HG03045 (cell line): ENCODE data around the gene ANXA3.
"Not testable (repeated sequence)": the region's sequence is repeated elsewhere in the genome, so short reads cannot be mapped to it uniquely, and the experiment has no call there.

ENCODE experiments used
- ATAC-seq: cut with Tn5 transposase; IDR thresholded peaks from one replicate; pipeline ENCODE4 v1.9.1; 2021; ENCODE audit warnings: mild to moderate bottlenecking, moderate library complexity; ENCODE audit not compliant: unreplicated experiment

Gene ANXA3

DNA sequence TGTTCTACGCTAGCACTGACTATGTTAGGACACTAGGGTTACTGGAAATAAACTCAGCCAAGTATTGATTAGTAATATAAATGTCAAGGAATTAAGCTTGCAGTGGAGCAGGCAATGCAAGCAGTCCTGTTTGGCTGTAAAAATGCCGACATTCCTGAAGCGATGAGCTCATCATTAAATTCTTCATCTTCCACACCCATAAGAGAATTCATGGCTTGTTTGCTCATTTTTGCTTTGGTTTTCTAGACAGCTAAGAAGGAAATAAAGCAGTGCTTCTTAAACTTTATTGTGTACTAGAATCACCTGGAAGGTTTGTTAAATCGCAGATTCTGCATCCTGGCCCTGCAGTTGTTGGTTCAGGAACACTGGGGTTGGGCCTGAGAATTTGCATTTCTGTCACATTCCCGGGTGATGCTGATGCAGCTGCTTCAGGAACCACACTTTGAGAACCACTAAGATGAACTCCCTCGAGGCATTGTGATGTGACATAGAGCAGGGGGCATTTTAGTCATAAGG, 17.8 kb downstream of the ANXA3 start:
- ATAC-seq = no peak

DNA sequence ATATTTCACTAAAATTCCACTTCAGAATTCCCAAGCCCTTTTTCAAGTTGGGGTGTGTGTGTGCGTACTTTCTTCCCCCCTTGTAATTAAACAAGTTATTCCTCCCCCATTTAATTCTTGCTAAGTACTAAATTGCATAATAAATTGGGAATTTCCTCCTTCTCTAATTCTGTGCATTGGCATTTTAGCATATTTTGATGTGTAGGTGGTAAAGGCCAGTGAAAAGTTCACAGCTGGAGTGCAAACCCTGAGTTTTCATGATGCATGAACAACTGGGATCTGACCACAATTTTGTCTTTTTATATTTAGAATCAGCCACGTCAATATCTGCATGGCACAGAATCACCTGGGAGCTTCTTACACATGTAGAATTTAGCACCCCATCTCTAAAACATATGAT, 18.5 kb downstream of the ANXA3 start:
- no peak for ATAC-seq

DNA sequence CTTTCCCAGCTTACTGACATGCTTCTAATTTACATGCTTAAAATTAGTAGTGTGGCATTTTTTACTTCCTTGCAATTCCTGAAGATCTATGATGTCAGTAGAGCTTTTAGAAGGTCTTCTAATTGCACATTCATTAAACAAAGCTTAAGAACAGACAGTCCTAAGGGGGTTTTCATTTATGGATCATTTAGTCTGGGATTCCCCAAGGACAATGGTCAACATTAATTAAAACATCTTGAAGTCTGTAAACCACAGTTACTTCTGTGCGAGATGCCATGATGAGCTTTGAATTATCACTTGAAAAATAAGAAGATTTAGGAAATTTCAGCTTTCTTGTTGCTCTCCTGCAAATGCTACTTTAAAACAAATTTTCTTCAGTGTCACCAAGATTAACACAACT, 20.2 kb downstream of the ANXA3 start:
- no peak for ATAC-seq

DNA sequence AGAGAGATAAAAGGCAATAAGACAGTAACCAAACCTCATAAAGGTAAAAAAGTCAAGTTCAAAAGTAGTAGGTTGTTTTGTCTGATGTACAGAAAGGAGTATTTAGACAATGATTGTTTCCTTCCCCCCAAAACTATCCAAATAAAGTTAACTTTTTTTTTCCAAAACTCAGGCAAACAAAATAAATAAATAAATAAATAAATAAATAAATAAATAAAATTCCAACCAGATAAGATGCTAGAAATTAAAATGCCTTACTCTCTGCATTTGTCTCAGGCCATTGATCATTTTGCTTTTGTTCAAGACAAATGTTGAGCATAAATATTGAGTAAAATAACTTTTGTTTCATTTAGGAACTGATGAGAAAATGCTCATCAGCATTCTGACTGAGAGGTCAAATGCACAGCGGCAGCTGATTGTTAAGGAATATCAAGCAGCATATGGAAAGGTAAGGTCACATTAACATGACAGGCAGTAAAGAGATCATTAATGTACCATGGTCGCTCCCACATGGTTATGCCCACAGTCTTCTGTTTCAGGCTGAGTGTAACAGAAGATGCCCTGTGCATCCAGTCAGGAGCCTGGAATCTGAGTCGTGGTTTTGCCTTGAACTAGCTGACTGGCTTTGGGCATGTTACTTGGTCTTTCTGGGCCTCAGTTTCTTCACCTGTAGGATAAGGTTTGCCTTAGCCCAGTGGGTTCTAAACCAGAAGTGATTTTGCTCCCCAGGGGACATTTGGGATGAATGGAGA, 27.3 kb downstream of the ANXA3 start:
- no peak for ATAC-seq

DNA sequence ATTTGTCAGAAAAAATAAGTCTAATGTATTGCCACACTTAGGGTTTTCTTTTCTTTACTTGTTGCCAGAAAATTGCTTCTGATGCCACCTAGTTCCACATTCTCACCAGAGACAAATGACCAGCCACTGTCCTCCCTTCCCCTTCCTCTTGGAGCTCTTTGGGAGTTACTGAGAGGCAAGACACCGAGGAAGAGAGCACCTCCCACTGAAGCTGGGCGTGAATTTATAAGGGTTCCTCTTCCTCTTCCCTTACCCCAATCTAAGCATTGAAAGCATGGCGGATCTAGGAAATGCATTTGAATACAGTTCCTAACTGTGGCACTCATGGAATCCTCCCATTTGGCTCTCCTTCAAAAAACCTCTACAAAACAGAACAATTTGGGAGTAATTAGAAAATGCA, 30.0 kb downstream of the ANXA3 start:
- ATAC-seq = no peak

DNA sequence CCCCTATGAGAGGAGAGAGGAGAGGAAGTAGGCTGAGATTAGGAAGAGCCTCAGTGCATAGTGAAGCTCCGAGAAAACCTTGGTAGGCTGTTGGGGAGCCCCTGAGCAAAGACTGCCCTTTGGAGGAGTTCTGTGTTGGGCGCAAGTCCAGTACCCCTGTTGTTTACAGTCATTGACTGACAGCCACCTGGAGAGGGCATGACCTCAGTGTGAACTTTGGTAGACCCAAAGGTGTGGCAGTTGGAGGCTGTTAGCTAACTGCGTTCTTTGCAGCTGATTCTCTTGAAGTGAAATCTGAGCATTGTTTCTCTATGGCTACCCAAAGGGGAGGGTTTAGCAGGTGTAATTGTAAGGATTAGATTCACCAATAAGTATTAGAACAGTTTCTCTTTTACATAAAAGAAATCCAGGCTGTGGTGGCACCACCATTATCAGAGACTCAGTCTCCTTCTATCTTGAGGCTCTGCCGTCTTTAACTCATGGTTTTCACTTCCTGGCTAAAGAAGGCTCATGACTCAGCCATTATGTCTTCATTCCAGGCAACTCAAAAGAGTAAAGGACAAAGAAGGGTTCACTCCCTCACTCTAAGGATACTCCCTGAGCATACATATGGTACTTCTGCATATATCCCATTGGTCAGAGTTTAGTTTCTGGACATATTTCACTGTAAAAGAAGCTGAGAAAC, 33.4 kb downstream of the ANXA3 start:
- no peak for ATAC-seq

DNA sequence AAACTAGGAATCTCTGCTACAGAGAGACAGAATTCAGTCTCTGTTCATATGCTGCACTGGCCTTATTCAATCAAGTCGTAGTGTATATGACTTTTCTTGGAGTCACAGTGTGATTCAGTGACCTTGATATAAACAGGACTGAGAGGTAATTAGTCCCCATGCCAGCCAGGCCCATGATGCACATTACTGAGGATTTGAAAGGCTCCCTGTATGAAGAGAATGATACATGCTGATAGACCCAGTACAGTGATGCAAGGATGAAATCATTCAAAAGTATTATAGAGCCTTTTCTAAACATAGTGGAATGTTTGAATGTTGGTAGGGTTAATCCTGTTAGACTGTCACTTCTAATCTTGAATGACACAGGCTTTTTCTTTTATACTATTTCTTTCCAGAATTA, 34.1 kb downstream of the ANXA3 start:
- ATAC-seq = no peak

DNA sequence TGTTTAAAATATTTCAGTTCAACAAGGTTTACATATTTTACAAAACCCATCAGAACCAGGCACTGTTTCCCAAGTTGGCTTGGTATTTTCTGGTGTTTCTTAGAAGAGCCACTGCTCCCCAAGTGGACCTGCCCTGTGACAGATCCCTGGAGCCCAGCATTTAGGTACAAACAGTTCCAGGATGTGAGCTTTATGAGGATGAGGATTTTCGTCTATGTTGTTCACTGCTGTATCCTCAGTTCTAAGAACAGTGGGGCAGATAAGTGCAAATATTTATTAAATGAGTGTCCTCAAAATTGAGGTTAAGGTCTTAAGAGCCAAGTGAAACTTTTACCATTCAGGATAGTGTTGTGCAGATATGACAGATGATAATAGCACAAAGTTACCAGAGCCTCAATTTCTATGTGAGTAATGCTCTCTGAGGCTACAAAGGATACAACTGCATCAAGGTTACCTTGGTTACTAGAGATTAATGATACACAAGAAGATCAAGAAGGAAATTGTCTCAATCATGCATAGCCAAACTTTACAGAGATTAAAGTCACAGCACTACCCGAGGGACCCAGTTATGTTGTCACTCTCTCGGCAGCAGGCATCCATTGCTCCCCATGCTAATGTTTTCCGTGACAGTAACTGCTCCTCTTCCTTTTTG, 37.5 kb downstream of the ANXA3 start:
- no peak for ATAC-seq

DNA sequence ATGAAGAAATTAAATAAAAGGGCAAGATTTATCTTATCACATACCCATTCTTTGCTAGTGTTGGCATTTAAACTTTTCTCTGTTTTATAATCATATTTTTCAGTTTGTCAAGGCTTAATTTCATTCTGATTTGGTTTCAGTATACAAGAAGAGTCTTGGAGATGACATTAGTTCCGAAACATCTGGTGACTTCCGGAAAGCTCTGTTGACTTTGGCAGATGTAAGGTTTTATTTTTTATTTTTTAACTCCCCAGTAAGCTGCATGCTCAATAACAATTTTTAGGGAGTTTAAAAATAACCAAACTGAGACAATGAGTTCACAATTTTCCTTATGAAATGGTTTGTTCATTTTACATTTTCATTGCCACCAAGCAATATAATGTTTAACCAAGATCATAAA, 39.8 kb downstream of the ANXA3 start:
- ATAC-seq = no peak

DNA sequence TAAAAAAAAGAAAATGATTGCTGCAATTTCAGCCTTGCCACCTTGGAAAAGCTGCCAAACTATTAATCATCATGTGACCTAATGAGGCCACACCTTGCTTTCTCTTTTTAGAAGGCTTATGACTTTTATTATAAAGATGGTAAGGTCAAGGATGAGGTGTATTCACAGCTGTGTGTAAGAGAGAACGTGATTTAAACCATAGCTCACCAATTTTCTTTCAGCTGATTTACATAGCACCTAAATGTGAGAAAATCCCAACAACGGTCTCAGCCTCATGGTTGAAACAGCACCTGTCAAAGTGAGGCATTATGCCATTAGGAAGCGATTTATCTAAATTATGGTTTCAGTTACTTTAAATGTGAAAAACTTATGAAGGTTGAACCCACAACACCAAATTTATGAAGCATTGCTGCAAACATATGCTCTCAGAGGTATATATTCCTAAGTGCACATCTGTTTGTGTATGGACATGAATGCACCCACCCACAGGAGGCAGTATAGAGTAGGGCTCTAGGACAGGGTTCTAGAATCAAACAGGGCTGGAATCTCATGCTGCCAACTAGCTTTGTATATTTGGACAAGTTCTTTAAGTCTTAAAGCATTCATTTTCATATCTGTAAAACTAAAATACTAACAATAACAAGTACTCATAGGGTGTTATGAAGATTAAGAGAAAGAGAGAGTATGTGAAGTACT, 40.7 kb downstream of the ANXA3 start:
- ATAC-seq = no peak

DNA sequence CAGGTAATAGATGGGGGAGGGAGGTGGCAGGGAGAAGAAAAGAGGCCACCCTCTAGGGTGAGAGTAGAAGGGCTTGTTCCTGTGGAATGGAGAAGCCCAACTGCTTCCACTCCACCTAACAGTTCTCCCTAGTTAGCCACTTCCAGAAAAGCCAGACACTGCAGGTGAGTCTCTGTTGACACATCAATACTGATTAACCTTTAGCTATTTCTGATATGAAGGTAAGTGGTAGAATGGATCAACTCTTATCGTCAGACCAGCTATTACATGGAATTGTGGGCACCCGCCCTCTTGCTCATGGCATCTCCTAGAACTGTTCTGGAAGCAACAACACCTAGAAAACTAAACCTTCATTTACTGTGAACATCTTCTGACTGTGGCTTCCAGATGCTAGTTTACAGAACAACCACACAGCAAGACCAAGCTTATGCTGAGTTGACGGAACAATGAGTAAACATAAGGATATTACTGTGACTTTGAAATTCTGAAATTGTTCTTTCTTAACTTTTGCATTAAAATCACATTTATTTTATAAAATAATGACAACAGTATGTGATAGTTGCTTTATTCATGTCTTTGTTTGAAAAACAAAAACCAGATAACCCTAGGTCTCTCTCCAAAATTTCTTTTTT, 44.7 kb downstream of the ANXA3 start:
- no peak for ATAC-seq

DNA sequence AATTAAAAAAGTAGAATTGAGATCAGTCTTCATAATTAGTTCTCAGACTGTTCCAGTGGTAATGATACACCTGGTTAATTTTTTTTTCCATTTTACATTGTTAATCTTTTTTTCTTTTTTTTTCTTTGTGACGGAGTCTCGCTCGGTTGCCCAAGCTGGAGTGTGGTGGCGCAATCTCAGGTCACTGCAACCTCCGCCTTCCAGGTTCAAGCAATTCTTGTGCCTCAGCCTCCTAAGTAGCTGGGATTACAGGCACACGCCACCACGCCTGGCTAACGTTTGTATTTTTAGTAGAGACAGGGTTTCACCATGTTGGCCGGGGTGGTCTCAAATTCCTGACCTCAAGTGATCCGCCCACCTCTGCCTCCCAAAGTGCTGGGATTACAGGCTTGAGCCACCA, 46.9 kb downstream of the ANXA3 start:
- ATAC-seq = not testable (repeated sequence)

DNA sequence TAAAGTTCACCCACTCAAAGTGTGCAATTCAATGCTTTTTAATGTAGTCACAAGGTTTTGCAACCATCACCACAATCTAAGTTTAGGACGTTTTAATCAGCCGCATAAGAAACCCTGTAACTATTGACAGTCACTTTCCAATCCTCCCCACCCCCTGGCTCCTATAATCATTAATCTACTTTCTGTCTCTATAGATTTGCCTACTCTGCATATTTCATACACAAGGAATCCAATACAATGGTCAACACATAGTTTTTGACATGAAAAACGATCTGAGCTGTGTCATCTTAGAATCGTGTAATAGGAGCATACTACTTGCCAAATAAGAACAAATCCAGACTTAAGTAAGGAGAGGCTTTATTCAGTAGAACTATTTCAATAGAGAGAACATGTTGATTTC, 47.6 kb downstream of the ANXA3 start:
- ATAC-seq = no peak

DNA sequence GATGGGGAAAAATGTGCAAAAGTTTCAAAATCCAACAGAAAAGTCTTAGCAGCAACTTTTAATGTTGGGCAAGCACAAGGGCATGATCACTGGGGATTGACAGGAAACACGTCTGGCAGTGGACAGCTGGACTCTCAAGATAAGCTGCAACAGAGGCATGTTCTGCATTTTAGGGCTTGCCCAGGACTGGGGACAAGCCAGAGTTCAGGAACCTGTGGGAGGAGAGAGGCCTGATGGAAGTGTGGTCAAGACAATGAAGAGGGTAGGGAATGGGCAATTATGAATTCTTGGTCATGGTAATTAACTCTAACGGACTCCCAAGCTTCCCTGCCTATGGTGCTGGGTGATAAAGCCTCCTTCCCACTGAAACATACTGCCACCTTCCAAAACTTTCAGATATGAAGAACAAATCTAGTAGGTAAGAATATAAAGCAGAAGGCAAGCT, 48.4 kb downstream of the ANXA3 start:
- ATAC-seq = no peak

DNA sequence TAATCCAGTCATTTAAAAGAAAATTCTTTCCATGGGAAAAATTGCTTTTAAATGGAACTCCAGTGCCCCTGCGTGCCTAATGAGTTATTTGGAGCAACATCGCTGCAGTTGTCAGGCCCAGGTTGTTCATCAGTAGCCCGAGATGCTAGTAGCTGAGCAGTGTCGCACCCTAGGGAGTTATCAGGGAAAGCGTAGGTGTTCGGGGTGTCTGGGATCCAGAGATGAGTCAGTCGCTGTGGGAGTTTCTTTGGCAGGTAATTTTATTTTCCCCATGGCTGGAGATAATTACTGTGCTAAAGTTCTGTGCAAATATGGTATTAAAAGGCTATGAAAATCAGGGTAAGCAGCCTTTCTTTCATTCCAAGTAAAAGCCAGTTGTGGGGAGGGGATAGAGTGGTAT, 49.4 kb downstream of the ANXA3 start:
- ATAC-seq = no peak

DNA sequence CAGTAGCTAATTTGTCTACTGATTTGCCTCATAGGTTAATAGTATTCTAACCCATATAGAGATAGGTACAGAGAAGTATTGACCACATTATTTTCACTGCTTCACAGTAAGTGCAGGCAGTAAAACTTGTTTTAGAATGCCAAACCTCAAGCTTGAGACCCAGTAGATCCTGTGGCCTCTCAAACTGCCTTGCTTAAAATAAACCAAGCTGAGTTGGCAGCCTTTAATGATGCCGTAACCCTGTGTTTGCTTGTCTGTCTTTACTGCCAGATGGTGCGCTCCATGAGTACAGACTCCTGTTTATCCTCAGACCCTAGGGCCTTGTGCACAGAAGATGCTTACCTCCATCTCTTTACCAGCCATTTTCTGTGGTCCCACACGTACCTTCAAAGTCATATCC, 50.8 kb downstream of the ANXA3 start:
- ATAC-seq = no peak

DNA sequence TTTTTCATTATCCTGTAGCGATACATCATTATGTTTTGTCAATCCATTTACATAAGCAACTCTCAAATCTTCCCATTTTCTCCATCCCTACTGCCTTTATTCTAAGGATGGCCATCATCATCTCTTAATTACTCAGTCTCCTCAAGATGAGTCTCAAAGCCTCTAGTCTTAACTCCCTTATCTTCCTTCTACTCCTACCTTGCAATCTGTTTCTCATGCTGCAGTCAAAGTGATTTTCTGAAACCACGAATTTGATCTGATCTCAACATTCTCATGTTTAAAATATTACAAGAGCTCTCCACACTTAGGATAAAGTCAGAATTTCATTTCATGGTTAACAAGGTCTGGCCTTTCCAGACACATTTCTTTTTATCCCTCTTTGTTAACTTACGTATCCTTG, 51.8 kb downstream of the ANXA3 start:
- ATAC-seq = no peak

DNA sequence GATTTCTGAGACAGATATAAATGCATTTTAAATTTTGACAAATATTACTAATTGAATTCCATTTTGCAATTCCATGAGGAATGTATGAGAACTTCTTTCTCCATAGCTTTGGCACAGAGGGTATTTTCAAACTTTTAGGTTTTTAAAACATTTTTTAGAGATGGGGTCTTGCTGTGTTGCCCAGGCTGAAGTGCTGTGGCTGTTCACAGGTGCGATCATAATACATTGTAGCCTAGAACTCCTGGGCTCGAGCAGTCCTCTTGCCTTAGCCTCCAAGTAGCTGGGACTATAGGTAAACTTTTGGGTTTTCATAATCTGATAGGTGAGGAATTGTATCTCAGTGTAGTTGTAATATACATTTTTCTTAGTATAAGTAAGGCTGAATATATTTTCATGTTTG, 53.4 kb downstream of the ANXA3 start:
- ATAC-seq = no peak

DNA sequence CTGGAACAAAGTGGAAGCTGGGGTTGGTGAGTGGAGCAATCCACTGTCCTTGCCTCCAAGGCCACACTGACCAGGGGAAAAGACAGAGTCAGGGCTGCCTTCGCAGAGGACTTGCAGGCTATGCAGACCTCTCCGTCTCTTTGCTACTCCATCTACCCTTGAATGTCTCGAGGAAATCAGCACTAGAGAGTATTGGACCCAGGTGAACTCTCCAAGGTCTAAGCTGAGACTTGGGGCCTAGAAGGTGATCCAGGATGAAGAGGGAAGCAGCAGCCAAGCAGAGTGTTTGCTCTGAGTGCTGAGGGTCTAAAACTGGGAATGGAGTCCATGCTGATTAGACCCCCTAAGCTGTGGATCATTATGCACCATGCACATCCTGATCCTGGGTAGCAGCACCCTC, 54.5 kb downstream of the ANXA3 start:
- no peak for ATAC-seq

DNA sequence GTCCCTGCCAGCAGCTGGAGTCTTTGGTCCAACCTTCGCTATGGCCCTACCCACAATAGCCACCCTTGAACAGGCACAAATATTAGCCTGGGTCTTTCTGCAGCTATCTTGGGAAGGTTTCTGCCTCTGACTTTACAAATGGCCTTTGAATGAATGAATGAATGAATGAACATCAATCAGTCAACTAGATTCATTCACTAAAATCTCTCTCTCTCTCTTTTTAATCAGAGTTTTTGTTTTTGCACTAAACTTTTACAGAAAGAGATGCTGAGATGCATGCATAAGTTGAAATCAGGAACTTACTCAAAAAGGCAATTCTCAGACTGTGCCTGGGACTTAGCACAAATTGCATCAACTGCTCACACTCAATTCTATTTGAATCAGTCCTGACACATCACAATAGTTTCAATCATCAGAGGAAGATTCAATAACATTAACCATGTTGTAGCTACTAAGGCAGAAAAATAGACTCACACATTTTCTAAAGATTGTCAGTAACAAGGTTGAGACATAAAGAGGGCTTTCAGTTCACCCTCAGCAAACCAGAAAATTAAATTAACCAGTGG, 55.0 kb downstream of the ANXA3 start:
- ATAC-seq = no peak

DNA sequence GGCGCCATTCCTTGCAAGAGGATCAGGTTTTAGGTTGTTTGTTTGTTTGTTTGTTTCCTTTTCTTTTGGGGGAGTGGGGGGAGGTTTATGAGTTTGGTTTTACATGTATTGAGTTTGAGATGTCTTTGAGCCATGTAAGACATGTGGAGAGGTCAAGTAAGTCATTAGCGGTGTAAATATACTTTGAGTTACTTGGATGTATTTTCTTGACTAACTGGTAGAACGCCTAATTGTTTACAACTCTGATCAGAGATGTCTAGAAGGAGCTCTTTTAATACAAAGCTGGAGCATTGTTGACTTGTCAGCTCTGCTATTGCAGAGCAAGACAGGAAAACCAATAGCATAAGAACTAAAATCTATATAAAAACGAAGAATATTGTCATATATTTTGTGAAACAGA, 57.1 kb downstream of the ANXA3 start:
- ATAC-seq = no peak
